ENCODE measurements around the gene MISP.
A peak's percentile ranks its signal among the peaks of the same experiment; 100 is the strongest.

The MISP gene

GRCh38 chr19:748274-748598 lies 2.7 kb upstream of the MISP start:
- DNase-seq, result no peak

- no peak for DNase-seq
Measured at GRCh38 chr19:749811-750210, 1.1 kb upstream of the MISP start.

GRCh38 chr19:751501-752341 lies 809 bp downstream of the MISP start:
- DNase-seq, result no peak

GRCh38 chr19:752652-753517 lies 2.0 kb downstream of the MISP start:
- peak; percentile 40 for DNase-seq

GRCh38 chr19:754530-754929 lies 3.6 kb downstream of the MISP start:
- DNase-seq, result no peak

- no peak for DNase-seq
Measured at GRCh38 chr19:755063-755462, 4.2 kb downstream of the MISP start.

GRCh38 chr19:756236-756635 lies 5.3 kb downstream of the MISP start:
- DNase-seq, result no peak

- DNase-seq, result no peak
Measured at GRCh38 chr19:756821-757688, 6.1 kb downstream of the MISP start.

GRCh38 chr19:757811-758668 lies 7.1 kb downstream of the MISP start:
- no peak for DNase-seq

GRCh38 chr19:763181-763580 lies 12.3 kb downstream of the MISP start:
- DNase-seq, result no peak

GRCh38 chr19:763869-764268 lies 13.0 kb downstream of the MISP start:
- DNase-seq, result no peak

GRCh38 chr19:764301-764700 lies 13.4 kb downstream of the MISP start:
- no peak for DNase-seq

- DNase-seq, result no peak
Measured at GRCh38 chr19:765179-765738, 14.3 kb downstream of the MISP start.

- DNase-seq, result no peak
Measured at GRCh38 chr19:768424-768823, 17.5 kb downstream of the MISP start.

- no peak for DNase-seq
Measured at GRCh38 chr19:769616-770015, 18.7 kb downstream of the MISP start.

- DNase-seq, result peak; percentile 25
Measured at GRCh38 chr19:771332-771785, 20.4 kb downstream of the MISP start.

- DNase-seq, result no peak
Measured at GRCh38 chr19:772063-772462, 21.2 kb downstream of the MISP start.

GRCh38 chr19:772730-773436 lies 22.0 kb downstream of the MISP start:
- DNase-seq, result no peak

- no peak for DNase-seq
Measured at GRCh38 chr19:776549-776948, 25.6 kb downstream of the MISP start.

GRCh38 chr19:778910-779653 lies 28.2 kb downstream of the MISP start:
- DNase-seq, result no peak
